ENCODE data around the gene C6orf62.
A peak's percentile ranks its signal among the peaks of the same experiment; 100 is the strongest.

DNA sequence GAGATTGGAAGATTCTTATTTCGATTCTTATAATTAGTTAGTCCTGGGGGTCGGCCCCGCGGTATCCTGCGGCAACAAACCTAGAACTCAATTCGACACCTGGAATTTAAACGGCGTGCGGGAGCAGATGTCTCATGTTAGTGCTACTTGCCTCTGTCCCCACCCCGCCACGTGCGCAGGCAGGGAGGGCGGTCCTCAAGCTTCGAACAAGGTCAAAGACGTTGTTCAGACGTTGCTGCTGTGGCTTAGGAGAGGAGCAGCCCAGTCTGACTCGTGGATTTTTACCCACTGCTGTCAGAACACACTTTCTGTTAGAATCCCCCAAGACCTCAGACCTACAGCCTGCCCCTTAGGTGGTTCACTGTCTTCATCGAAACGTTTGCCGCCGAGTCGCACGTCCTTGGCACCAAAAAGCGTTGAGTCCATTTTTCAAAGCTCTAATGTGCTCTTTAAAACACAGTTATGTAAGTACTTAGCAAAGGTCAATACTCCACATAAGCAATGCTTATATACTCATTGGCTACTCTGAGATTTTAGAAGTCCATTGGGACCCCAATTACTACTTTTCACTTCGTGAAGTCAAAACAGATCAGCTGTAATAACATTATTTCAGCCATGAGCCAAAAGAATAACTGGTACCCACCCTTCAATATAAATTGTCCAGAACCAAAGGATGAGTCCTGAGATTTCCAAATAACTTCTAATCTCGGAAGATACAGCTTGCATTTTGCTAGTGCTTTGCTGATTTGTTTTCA, 2.7 kb upstream of the C6orf62 start:
- TF ChIP-seq POLR2AphosphoS5 (IDR thresholded peaks at IDR 0.05; ENCODE audit: low read depth, low read length) (peak; percentile 98), POLR2A (IDR thresholded peaks at IDR 0.05; ENCODE audit: low read depth, low read length) (peak; percentile 92), TAF1 (IDR thresholded peaks at IDR 0.05; ENCODE audit: borderline replicate concordance, low read depth, low read length) (peak; percentile 73)

All from GM12892 (cell line).